OCI-LY7 (cell line): ENCODE measurements around the gene CLCN2.

ENCODE experiments used
- CTCF ChIP-seq: fragments of 200-600 bp; sonication (generic); conservative IDR thresholded peaks from 2 replicates; pipeline ENCODE4 v1.5.1; 2014; ENCODE audit warnings: mild to moderate bottlenecking, antibody characterized with exemption, low read length, moderate library complexity, mixed read lengths
- EZH2phosphoT487 ChIP-seq: fragments of 200-600 bp; sonication (generic); IDR thresholded peaks from 2 replicates; pipeline ENCODE4 v1.6.1; 2018; ENCODE audit warnings: low read depth, borderline replicate concordance, mild to moderate bottlenecking, mixed run types, antibody characterized with exemption, low read length, moderate library complexity, mixed read lengths

GRCh38 chr3:184389935-184390528, 28.6 kb upstream of the CLCN2 start:
- TF ChIP-seq EZH2phosphoT487 (no peak), CTCF (no peak)
